ENCODE results near the gene CORIN.

DNA sequence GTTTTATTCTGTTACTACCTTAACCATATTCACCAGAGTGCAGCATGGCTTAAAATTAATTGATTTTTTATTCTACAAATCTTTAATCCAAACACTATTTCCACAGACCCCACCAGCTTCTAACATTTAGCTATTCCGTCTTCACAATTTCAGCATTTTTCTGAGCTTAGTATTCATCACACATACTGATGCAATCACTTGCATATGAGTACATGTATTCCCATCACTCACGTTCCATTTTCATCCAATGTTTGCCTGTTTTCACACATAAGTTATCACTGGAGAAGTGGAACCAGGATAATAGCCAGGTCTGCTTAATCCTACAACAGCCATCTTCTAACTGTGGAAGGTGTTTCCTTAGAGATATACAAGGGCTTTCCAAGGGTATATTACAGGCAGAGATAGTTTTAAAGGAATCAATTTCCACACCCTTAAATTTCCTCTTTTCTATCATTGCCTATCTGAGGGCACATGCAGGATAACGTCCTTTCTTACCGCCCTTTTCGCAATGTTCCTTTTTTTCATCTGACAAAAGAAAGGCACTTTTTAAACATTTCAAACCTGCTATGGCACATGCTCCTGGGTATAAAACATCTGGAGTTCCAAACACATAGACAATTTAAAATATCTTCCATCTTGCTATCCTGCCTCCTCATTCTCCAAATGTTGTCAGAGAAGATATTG is 115.8 kb downstream of the CORIN start:
- TF ChIP-seq, protein P1, sequence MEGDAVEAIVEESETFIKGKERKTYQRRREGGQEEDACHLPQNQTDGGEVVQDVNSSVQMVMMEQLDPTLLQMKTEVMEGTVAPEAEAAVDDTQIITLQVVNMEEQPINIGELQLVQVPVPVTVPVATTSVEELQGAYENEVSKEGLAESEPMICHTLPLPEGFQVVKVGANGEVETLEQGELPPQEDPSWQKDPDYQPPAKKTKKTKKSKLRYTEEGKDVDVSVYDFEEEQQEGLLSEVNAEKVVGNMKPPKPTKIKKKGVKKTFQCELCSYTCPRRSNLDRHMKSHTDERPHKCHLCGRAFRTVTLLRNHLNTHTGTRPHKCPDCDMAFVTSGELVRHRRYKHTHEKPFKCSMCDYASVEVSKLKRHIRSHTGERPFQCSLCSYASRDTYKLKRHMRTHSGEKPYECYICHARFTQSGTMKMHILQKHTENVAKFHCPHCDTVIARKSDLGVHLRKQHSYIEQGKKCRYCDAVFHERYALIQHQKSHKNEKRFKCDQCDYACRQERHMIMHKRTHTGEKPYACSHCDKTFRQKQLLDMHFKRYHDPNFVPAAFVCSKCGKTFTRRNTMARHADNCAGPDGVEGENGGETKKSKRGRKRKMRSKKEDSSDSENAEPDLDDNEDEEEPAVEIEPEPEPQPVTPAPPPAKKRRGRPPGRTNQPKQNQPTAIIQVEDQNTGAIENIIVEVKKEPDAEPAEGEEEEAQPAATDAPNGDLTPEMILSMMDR (IDR thresholded peaks at IDR 0.05): no peak
- no peak for TF ChIP-seq POLR2A (IDR thresholded peaks at IDR 0.05)
